ENCODE results near the gene RIOK1. TPM values are rescaled to one million over a fixed set of nuclear protein-coding genes. Genes with fewer than 3 reads are reported as not detected.

The RIOK1 gene
- total and polyA plus RNA-seq, 2 of the 13 experiments (the other 11 are each of a cell fraction or from before 2014, with no cell fraction given): 9.4 to 37.8 TPM

GRCh38 chr6:7341989-7342742 lies 47.4 kb upstream of the RIOK1 start (continued):
- TF ChIP-seq HIC2 (CRISPR knock-in tag; IDR thresholded peaks at IDR 0.05; ENCODE audit: low read depth) (peak; percentile 65; the same call in 1 of the 2 replicates), ZNF577 (CRISPR knock-in tag; IDR thresholded peaks at IDR 0.05; ENCODE audit: borderline replicate concordance, low read depth) (no peak), ZNF484 (CRISPR knock-in tag; IDR thresholded peaks at IDR 0.05; ENCODE audit: borderline replicate concordance, low read depth) (no peak), KLF13 (CRISPR knock-in tag; IDR thresholded peaks at IDR 0.05) (no peak), ZNF451 (CRISPR knock-in tag; IDR thresholded peaks at IDR 0.05) (no peak), ZNF362 (CRISPR knock-in tag; IDR thresholded peaks at IDR 0.05; ENCODE audit: borderline replicate concordance) (no peak), DBP (CRISPR knock-in tag; IDR thresholded peaks at IDR 0.05; ENCODE audit: not compliant biosample characterization) (no peak), GTF2F1 (IDR thresholded peaks at IDR 0.05; ENCODE audit: low read length) (no peak), KAT8 (CRISPR knock-in tag; IDR thresholded peaks at IDR 0.05) (peak; percentile 69), HDAC1 (CRISPR knock-in tag; IDR thresholded peaks at IDR 0.05) (0 out of 2 replicates have a peak, but pooled peaks have one; percentile 46), SPEN (CRISPR knock-in tag; IDR thresholded peaks at IDR 0.05; ENCODE audit: low read depth) (0 out of 2 replicates have a peak, but pooled peaks have one; percentile 23), RXRB (CRISPR knock-in tag; IDR thresholded peaks at IDR 0.05; ENCODE audit: borderline replicate concordance) (peak; percentile 71; the same call in 1 of the 2 replicates), HNF4A (CRISPR knock-in tag; IDR thresholded peaks at IDR 0.05) (peak; percentile 21; the same call in 1 of the 2 replicates), THAP7 (CRISPR knock-in tag; IDR thresholded peaks at IDR 0.05) (no peak), ARID5B (CRISPR knock-in tag; IDR thresholded peaks at IDR 0.05) (peak; percentile 82), ZNF331 (CRISPR knock-in tag; IDR thresholded peaks at IDR 0.05) (peak; percentile 68; the same call in 1 of the 2 replicates), ZBTB38 (CRISPR knock-in tag; IDR thresholded peaks at IDR 0.05) (peak; percentile 34; the same call in 1 of the 2 replicates), MEIS2 (CRISPR knock-in tag; IDR thresholded peaks at IDR 0.05) (0 out of 2 replicates have a peak, but pooled peaks have one; percentile 40), IRF1 (CRISPR knock-in tag; IDR thresholded peaks at IDR 0.05; ENCODE audit: low read depth) (no peak), FOSL2 (CRISPR knock-in tag; IDR thresholded peaks at IDR 0.05) (peak; percentile 100)

Measured in HepG2 (cell line).